ENCODE results near the gene REXO2.

DNA sequence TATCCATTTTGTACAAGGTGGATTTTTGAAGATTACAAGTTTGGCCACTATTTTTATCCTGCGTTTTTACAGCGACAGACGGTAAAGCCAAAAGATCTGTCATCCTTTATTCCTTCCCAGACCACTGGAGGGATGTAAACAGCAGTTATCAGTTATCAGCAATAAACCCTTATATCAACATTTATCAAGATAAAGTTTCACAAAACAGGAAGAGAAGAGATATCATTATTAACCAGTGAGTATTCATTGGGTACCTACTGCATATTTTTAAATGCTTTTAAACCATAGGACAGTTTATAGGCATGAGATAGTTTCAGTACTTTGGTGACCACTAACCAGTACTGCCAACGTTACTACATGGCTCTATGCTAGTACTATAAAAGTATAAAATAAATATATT, 5.9 kb upstream of the REXO2 start:
- TF ChIP-seq, protein P1, sequence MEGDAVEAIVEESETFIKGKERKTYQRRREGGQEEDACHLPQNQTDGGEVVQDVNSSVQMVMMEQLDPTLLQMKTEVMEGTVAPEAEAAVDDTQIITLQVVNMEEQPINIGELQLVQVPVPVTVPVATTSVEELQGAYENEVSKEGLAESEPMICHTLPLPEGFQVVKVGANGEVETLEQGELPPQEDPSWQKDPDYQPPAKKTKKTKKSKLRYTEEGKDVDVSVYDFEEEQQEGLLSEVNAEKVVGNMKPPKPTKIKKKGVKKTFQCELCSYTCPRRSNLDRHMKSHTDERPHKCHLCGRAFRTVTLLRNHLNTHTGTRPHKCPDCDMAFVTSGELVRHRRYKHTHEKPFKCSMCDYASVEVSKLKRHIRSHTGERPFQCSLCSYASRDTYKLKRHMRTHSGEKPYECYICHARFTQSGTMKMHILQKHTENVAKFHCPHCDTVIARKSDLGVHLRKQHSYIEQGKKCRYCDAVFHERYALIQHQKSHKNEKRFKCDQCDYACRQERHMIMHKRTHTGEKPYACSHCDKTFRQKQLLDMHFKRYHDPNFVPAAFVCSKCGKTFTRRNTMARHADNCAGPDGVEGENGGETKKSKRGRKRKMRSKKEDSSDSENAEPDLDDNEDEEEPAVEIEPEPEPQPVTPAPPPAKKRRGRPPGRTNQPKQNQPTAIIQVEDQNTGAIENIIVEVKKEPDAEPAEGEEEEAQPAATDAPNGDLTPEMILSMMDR (IDR thresholded peaks at IDR 0.05; ENCODE audit: control extremely low read depth in 1 of 3, insufficient read depth in 1 of 3, low read depth in 1 of 3, low read length in 3 of 3) = no peak
- TF ChIP-seq FOSL1 (IDR thresholded peaks at IDR 0.05; ENCODE audit: insufficient read depth, low read depth, low read length) (no peak), SUZ12 (IDR thresholded peaks at IDR 0.05; ENCODE audit: low read length) (no peak)

Data from H1 (cell line).